ENCODE measurements around the gene HOXB13. TPM values are rescaled to one million over a fixed set of nuclear protein-coding genes. Genes with fewer than 3 reads are reported as not detected.

HOXB13 gene
- total RNA-seq, 6 donors from 2014 or later: not detected

GRCh38 chr17:48767263-48767774, 38.8 kb upstream of the HOXB13 start:
- 73 to 91% methylated on average over 4 of the region's 4 CpGs for WGBS, 2 donors
- H3K27me3 ChIP-seq: no peaks in the 10 kb centered on the region
- H3K36me3 ChIP-seq: no peaks in the 10 kb centered on the region
- ATAC-seq (ENCODE audit: low FRiP score in 2 of 2) (no peak), DNase-seq (no peak)
- no peaks in the 10 kb centered on the region for H3K4me1 ChIP-seq
- H3K27ac ChIP-seq: no peak overlapping the region
- no peaks in the 10 kb centered on the region for H3K9me3 ChIP-seq
- TF ChIP-seq POLR2A (IDR thresholded peaks at IDR 0.05): no peak
- no peak for TF ChIP-seq EP300 (IDR thresholded peaks at IDR 0.05)
- TF ChIP-seq POLR2AphosphoS5 (IDR thresholded peaks at IDR 0.05): no peak
- no peak overlapping the region for H3K4me3 ChIP-seq

- H3K4me1 ChIP-seq: no peaks in the 10 kb centered on the region
- DNase-seq (no peak), ATAC-seq (ENCODE audit: low FRiP score in 2 of 2) (no peak)
- TF ChIP-seq EP300 (IDR thresholded peaks at IDR 0.05) (no peak), POLR2AphosphoS5 (IDR thresholded peaks at IDR 0.05) (no peak), POLR2A (IDR thresholded peaks at IDR 0.05) (no peak)
- TF ChIP-seq, protein P1, sequence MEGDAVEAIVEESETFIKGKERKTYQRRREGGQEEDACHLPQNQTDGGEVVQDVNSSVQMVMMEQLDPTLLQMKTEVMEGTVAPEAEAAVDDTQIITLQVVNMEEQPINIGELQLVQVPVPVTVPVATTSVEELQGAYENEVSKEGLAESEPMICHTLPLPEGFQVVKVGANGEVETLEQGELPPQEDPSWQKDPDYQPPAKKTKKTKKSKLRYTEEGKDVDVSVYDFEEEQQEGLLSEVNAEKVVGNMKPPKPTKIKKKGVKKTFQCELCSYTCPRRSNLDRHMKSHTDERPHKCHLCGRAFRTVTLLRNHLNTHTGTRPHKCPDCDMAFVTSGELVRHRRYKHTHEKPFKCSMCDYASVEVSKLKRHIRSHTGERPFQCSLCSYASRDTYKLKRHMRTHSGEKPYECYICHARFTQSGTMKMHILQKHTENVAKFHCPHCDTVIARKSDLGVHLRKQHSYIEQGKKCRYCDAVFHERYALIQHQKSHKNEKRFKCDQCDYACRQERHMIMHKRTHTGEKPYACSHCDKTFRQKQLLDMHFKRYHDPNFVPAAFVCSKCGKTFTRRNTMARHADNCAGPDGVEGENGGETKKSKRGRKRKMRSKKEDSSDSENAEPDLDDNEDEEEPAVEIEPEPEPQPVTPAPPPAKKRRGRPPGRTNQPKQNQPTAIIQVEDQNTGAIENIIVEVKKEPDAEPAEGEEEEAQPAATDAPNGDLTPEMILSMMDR (IDR thresholded peaks at IDR 0.05): no peak
- 70 to 88% methylated on average over 6 of the region's 6 CpGs for WGBS, 2 donors
- H3K9me3 ChIP-seq: no peaks in the 10 kb centered on the region
- H3K4me3 ChIP-seq: no peak overlapping the region
- H3K36me3 ChIP-seq: no peaks in the 10 kb centered on the region
- peaks cover 0 to 6% (median 2%) of the 10 kb centered on the region in 4 donors for H3K27me3 ChIP-seq
- H3K27ac ChIP-seq: no peak overlapping the region
These were observed 32.6 kb upstream of the HOXB13 start for GRCh38 chr17:48761114-48761513.

GRCh38 chr17:48760411-48760810, 31.9 kb upstream of the HOXB13 start:
- Histone ChIP-seq H3K27me3 (peaks cover 0 to 10% (median 5%) of the 10 kb centered on the region in 4 donors), H3K36me3 (no peaks in the 10 kb centered on the region), H3K4me1 (peaks cover 0 to 2% (median 0%) of the 10 kb centered on the region in 4 donors), H3K9me3 (no peaks in the 10 kb centered on the region), H3K4me3 (no peak overlapping the region), H3K27ac (no peak overlapping the region)
- ATAC-seq (ENCODE audit: low FRiP score in 2 of 2) (no peak), DNase-seq (no peak)
- 40 to 42% methylated on average over 4 of the region's 4 CpGs for WGBS, 2 donors
- TF ChIP-seq POLR2A (IDR thresholded peaks at IDR 0.05) (no peak), EP300 (IDR thresholded peaks at IDR 0.05) (no peak), POLR2AphosphoS5 (IDR thresholded peaks at IDR 0.05) (no peak)

DNA sequence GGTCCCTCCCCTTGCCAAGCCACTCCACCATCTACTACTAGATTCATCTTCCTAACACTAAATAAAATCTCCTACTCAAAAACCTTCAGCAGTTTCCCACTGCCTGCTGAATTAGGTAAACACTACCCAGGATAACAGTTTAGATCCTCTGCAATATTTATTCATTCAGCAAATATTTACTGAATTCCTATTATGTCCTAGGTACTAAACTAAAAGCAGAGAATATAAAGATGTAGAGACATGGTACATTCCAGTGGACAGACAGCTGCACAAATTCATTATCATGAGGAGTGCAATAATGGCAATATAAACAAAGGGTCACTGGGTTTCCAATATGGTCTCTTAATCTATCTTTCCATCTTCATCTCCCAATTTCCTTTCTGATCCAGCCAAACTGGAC, 30.7 kb upstream of the HOXB13 start:
- no peak overlapping the region for H3K4me3 ChIP-seq
- ATAC-seq (ENCODE audit: low FRiP score in 2 of 2): no peak
- peaks cover 0 to 13% (median 6%) of the 10 kb centered on the region in 4 donors for H3K4me1 ChIP-seq
- DNase-seq: no peak
- H3K27ac ChIP-seq: no peak overlapping the region
- TF ChIP-seq EP300 (IDR thresholded peaks at IDR 0.05) (no peak), POLR2A (IDR thresholded peaks at IDR 0.05) (no peak), POLR2AphosphoS5 (IDR thresholded peaks at IDR 0.05) (no peak)
- TF ChIP-seq, protein P1 (IDR thresholded peaks at IDR 0.05): no peak
- no peaks in the 10 kb centered on the region for H3K9me3 ChIP-seq
- peaks cover 0 to 20% (median 16%) of the 10 kb centered on the region in 4 donors for H3K27me3 ChIP-seq
- H3K36me3 ChIP-seq: no peaks in the 10 kb centered on the region

DNA sequence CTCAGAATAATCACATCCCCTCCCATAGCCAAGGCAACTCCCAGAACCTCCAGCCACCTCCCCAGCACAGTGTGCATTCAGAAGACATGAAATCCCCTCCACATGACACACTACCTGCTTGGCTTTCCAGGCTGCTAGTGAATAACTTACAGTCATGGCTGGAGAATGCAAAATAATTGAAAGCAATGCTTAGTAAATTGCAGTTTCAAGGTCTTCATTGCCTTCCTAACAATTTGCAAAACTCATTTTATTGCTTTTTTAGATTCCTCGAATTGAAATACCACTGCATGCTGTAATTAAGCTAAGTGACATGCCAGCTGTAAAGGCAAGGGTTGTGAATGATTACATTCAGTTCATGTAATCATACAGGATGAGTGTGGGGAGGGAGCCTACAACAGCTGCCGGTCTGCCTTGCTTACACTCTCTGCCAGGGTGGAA, 29.0 kb upstream of the HOXB13 start:
- Histone ChIP-seq H3K27ac (no peak overlapping the region), H3K4me1 (peaks cover 0 to 15% (median 8%) of the 10 kb centered on the region in 4 donors), H3K27me3 (peaks cover 0 to 34% (median 29%) of the 10 kb centered on the region in 4 donors), H3K4me3 (no peak overlapping the region), H3K36me3 (no peaks in the 10 kb centered on the region), H3K9me3 (no peaks in the 10 kb centered on the region)
- TF ChIP-seq, protein P1 (IDR thresholded peaks at IDR 0.05): no peak
- TF ChIP-seq EP300 (IDR thresholded peaks at IDR 0.05): no peak
- no peak for TF ChIP-seq POLR2A (IDR thresholded peaks at IDR 0.05)
- TF ChIP-seq POLR2AphosphoS5 (IDR thresholded peaks at IDR 0.05): no peak
- 62 to 68% methylated on average over 2 of the region's 2 CpGs for WGBS, 2 donors
- ATAC-seq (ENCODE audit: low FRiP score in 2 of 2) (no peak), DNase-seq (no peak)

GRCh38 chr17:48756830-48757251, 28.3 kb upstream of the HOXB13 start:
- TF ChIP-seq POLR2A (IDR thresholded peaks at IDR 0.05) (no peak), POLR2AphosphoS5 (IDR thresholded peaks at IDR 0.05) (no peak), EP300 (IDR thresholded peaks at IDR 0.05) (no peak)
- TF ChIP-seq, protein P1 (IDR thresholded peaks at IDR 0.05): no peak
- H3K36me3 ChIP-seq: no peaks in the 10 kb centered on the region
- H3K4me3 ChIP-seq: no peak overlapping the region
- peaks cover 1 to 41% (median 34%) of the 10 kb centered on the region in 4 donors for H3K27me3 ChIP-seq
- peaks cover 0 to 15% (median 8%) of the 10 kb centered on the region in 4 donors for H3K4me1 ChIP-seq
- DNase-seq (no peak), ATAC-seq (ENCODE audit: low FRiP score in 2 of 2) (no peak)
- H3K9me3 ChIP-seq: no peaks in the 10 kb centered on the region
- 36 to 49% methylated on average over 3 of the region's 3 CpGs for WGBS, 2 donors
- H3K27ac ChIP-seq: no peak overlapping the region

Data from upper lobe of left lung (tissue), 6 donors.